OCI-LY7 (cell line): ENCODE results near the gene NOXO1. TPM values are rescaled to one million over a fixed set of nuclear protein-coding genes. Genes with fewer than 3 reads are reported as not detected.
A peak's percentile ranks its signal among the peaks of the same experiment; 100 is the strongest.

Experiments
- BruUV-seq: library from RNA; stranded (reverse); fragments of 400-500 nt; replicated peaks from 2 replicates; lab custom pipeline; 2021; lab: Mats Ljungman, UMichigan
- CTCF ChIA-PET: fragments of 300-600 bp; sonication (Branson Sonifier 250); formaldehyde crosslinking; loops from one replicate; lab custom pipeline; 2022; ENCODE audit warnings: antibody characterized with exemption; ENCODE audit not compliant: unreplicated experiment; lab: Charles Lee
- POLR2A ChIA-PET: fragments of 300-600 bp; sonication (Branson Sonifier 250); formaldehyde crosslinking; loops from one replicate; lab custom pipeline; 2022; ENCODE audit warnings: antibody characterized with exemption; lab: Charles Lee
- DNase-seq: peaks from one replicate; pipeline ENCODE4 v3.0.0-alpha.2; 2015; ENCODE audit warnings: low spot score
- H2AFZ ChIP-seq: fragments of 200-600 bp; sonication (generic), shearing (Covaris generic); 2 replicates; pipeline ENCODE4 v1.6.1; 2014; ENCODE audit warnings: mild to moderate bottlenecking, antibody characterized with exemption, low read length, moderate library complexity
- H3K27ac ChIP-seq: fragments of 200-600 bp; sonication (generic); 2 replicates; pipeline ENCODE4 v1.5.1; 2014; ENCODE audit warnings: mixed run types, low read depth, mild to moderate bottlenecking, moderate library complexity, low read length, inconsistent platforms; ENCODE audit not compliant: poor library complexity, severe bottlenecking
- H3K36me3 ChIP-seq: fragments of 200-600 bp; sonication (generic); 2 replicates; pipeline ENCODE4 v1.6.1; 2014; ENCODE audit warnings: mild to moderate bottlenecking, antibody characterized with exemption, low read length, moderate library complexity, mixed read lengths; ENCODE audit not compliant: insufficient read depth
- H3K4me1 ChIP-seq: fragments of 200-600 bp; sonication (generic); 2 replicates; pipeline ENCODE4 v1.5.1; 2014; ENCODE audit warnings: mild to moderate bottlenecking, low read length; ENCODE audit not compliant: insufficient read depth, poor library complexity, severe bottlenecking
- H3K4me2 ChIP-seq: fragments of 200-600 bp; sonication (generic); 2 replicates; pipeline ENCODE4 v1.6.1; 2014; ENCODE audit warnings: mild to moderate bottlenecking, low read length
- H3K4me3 ChIP-seq: fragments of 200-600 bp; sonication (generic); 2 replicates; pipeline ENCODE4 v1.5.1; 2014; ENCODE audit warnings: mild to moderate bottlenecking, low read depth, low read length; ENCODE audit not compliant: poor library complexity, severe bottlenecking
- H3K79me2 ChIP-seq: fragments of 200-600 bp; sonication (generic); 2 replicates; pipeline ENCODE4 v1.6.1; 2016; ENCODE audit warnings: low read depth, mild to moderate bottlenecking, low read length, moderate library complexity, mixed read lengths; ENCODE audit not compliant: insufficient read depth
- H3K9me2 ChIP-seq: fragments of 200-600 bp; sonication (generic); 2 replicates; pipeline ENCODE4 v1.6.1; 2016; ENCODE audit warnings: mild to moderate bottlenecking, low read length, mixed read lengths; ENCODE audit not compliant: insufficient read depth
- H3K9me3 ChIP-seq: fragments of 200-600 bp; sonication (generic); 2 replicates; pipeline ENCODE4 v1.6.1; 2014; ENCODE audit warnings: mild to moderate bottlenecking, mixed run types, low read length, mixed read lengths
- H4K20me1 ChIP-seq: fragments of 200-600 bp; sonication (generic); 2 replicates; pipeline ENCODE4 v1.6.1; 2014; ENCODE audit warnings: mild to moderate bottlenecking, antibody characterized with exemption, low read length, moderate library complexity, mixed read lengths; ENCODE audit not compliant: insufficient read depth
- CTCF ChIP-seq: fragments of 200-600 bp; sonication (generic); conservative IDR thresholded peaks from 2 replicates; pipeline ENCODE4 v1.5.1; 2014; ENCODE audit warnings: mild to moderate bottlenecking, antibody characterized with exemption, low read length, moderate library complexity, mixed read lengths
- EZH2phosphoT487 ChIP-seq: fragments of 200-600 bp; sonication (generic); IDR thresholded peaks from 2 replicates; pipeline ENCODE4 v1.6.1; 2018; ENCODE audit warnings: low read depth, borderline replicate concordance, mild to moderate bottlenecking, mixed run types, antibody characterized with exemption, low read length, moderate library complexity, mixed read lengths
- intact Hi-C: fragments of 100-400 bp; cut with micrococcal nuclease; formaldehyde crosslinking; loops from one replicate; pipeline ENCODE4 v1.10.0; 2022; ENCODE audit not compliant: unreplicated experiment
- total RNA-seq, 2 experiments: library from RNA; depleted of rRNA in 1 of 2; stranded (reverse); fragments of >200 nt in 1 of 2; shearing (Covaris generic) in 1 of 2; gene quantifications; 2 replicates each; pipeline ENCODE4 v1.2.3, GENCODE V29; 2014 to 2022

Gene NOXO1
- total RNA-seq, 2 experiments from 2014 or later: 0.22 to 0.30 TPM

GRCh38 chr16:2024032-2024420 is 42.8 kb upstream of the NOXO1 start:
- Histone ChIP-seq H3K4me3 (no peak overlapping the region), H3K4me2 (no peak overlapping the region), H3K9me3 (no peaks in the 10 kb centered on the region), H3K36me3 (no peaks in the 10 kb centered on the region), H3K27ac (no peak overlapping the region), H3K79me2 (no peaks in the 10 kb centered on the region), H4K20me1 (no peaks in the 10 kb centered on the region), H3K4me1 (peaks cover 13% of the 10 kb centered on the region), H3K9me2 (no peaks in the 10 kb centered on the region), H2AFZ (no peak overlapping the region)
- TF ChIP-seq EZH2phosphoT487 (no peak), CTCF (no peak)
- BruUV-seq: no TSS peak
- POLR2A ChIA-PET: no interaction called here
- intact Hi-C loops: no loop called here
- CTCF ChIA-PET: no interaction called here
- no peak for DNase-seq

GRCh38 chr16:2023092-2024031 is 42.1 kb upstream of the NOXO1 start:
- Histone ChIP-seq H2AFZ (peak overlapping the region; percentile 81), H3K9me2 (no peaks in the 10 kb centered on the region), H3K4me1 (peaks cover 13% of the 10 kb centered on the region), H4K20me1 (no peaks in the 10 kb centered on the region), H3K36me3 (no peaks in the 10 kb centered on the region), H3K79me2 (no peaks in the 10 kb centered on the region), H3K9me3 (no peaks in the 10 kb centered on the region), H3K4me3 (peak overlapping the region; percentile 29), H3K27ac (no peak overlapping the region), H3K4me2 (peak overlapping the region; percentile 67)
- intact Hi-C loops: loop anchor here (1.0 to 2.0 kb wide), 2 partner anchors 23 to 117 kb away; partner anchors contain the start of genes NTHL1 and TSC2
- DNase-seq: peak; percentile 89
- BruUV-seq: no TSS peak
- ChIA-PET CTCF (interaction anchor here (0.6 to 0.7 kb wide), 2 partner anchors 56 to 117 kb away, joined by 3 to 8 read pairs; no protein-coding TSS in a partner anchor), POLR2A (no interaction called here)
- no peak for TF ChIP-seq EZH2phosphoT487
- TF ChIP-seq CTCF: peak; percentile 91

- DNase-seq: peak; percentile 32
- Histone ChIP-seq H3K9me2 (no peaks in the 10 kb centered on the region), H3K27ac (no peak overlapping the region), H3K4me3 (peak overlapping the region; percentile 29), H3K4me1 (peaks cover 13% of the 10 kb centered on the region), H2AFZ (peak overlapping the region; percentile 35; the same call in 1 of the 2 replicates), H3K79me2 (no peaks in the 10 kb centered on the region), H3K36me3 (no peaks in the 10 kb centered on the region), H4K20me1 (no peaks in the 10 kb centered on the region), H3K9me3 (no peaks in the 10 kb centered on the region), H3K4me2 (peak overlapping the region; percentile 55)
- no TSS peak for BruUV-seq
- CTCF ChIA-PET: interaction anchor here (0.6 to 0.7 kb wide), 3 partner anchors 56 to 117 kb away, joined by 3 to 8 read pairs (median 3); no protein-coding TSS in a partner anchor
- TF ChIP-seq EZH2phosphoT487 (no peak), CTCF (no peak)
- intact Hi-C loops: loop anchor here (1.0 to 2.0 kb wide), 2 partner anchors 24 to 118 kb away; partner anchors contain the start of genes NTHL1 and TSC2
- POLR2A ChIA-PET: interaction anchor here (0.6 kb wide), 2 partner anchors 10 to 343 kb away, joined by 3 read pairs; no protein-coding TSS in a partner anchor
Measured at GRCh38 chr16:2022723-2023091, 41.4 kb upstream of the NOXO1 start.
